Loucy (cell line): ENCODE measurements around the gene LMX1B.

Source experiments
- CTCF ChIP-seq: fragments of 200-600 bp; sonication (generic); conservative IDR thresholded peaks from 2 replicates; pipeline ENCODE4 v1.5.1; 2014; ENCODE audit warnings: mild to moderate bottlenecking, antibody characterized with exemption, low read length
- EZH2phosphoT487 ChIP-seq: fragments of 200-600 bp; IDR thresholded peaks from 2 replicates; pipeline ENCODE4 v1.6.1; 2018; ENCODE audit warnings: antibody characterized with exemption, mild to moderate bottlenecking, moderate library complexity, borderline replicate concordance

GRCh38 chr9:126674365-126675146 lies 60.8 kb downstream of the LMX1B start:
- TF ChIP-seq CTCF (no peak), EZH2phosphoT487 (no peak)
